HepG2 (cell line): Measurements from ENCODE around the gene TMEM186.

Source experiments
- POLR2G ChIP-seq: fragments of 200-400 bp; formaldehyde crosslinking; IDR thresholded peaks from 2 replicates; pipeline ENCODE4 v1.6.1; 2018; ENCODE audit warnings: mild to moderate bottlenecking, low read depth, low read length, moderate library complexity
- ZNF660 ChIP-seq: sonication (generic); formaldehyde crosslinking; IDR thresholded peaks from 2 replicates; pipeline ENCODE4 v1.5.1; 2020; ENCODE audit warnings: mild to moderate bottlenecking, low read depth, missing genetic modification reagents, borderline replicate concordance

GRCh38 chr16:8776129-8776584 lies 21.3 kb downstream of the TMEM186 start:
- no peak for TF ChIP-seq ZNF660
- no peak for TF ChIP-seq POLR2G
